GM18907 (cell line): Measurements from ENCODE around the gene SEC14L1.
A peak's percentile ranks its signal among the peaks of the same experiment; 100 is the strongest.
"Not testable (repeated sequence)": the region's sequence is repeated elsewhere in the genome, so short reads cannot be mapped to it uniquely, and the experiment has no call there.

Experiments
- ATAC-seq: cut with Tn5 transposase; IDR thresholded peaks from one replicate; pipeline ENCODE4 v1.9.1; 2021; ENCODE audit warnings: mild to moderate bottlenecking, moderate library complexity; ENCODE audit not compliant: unreplicated experiment

SEC14L1 gene

DNA sequence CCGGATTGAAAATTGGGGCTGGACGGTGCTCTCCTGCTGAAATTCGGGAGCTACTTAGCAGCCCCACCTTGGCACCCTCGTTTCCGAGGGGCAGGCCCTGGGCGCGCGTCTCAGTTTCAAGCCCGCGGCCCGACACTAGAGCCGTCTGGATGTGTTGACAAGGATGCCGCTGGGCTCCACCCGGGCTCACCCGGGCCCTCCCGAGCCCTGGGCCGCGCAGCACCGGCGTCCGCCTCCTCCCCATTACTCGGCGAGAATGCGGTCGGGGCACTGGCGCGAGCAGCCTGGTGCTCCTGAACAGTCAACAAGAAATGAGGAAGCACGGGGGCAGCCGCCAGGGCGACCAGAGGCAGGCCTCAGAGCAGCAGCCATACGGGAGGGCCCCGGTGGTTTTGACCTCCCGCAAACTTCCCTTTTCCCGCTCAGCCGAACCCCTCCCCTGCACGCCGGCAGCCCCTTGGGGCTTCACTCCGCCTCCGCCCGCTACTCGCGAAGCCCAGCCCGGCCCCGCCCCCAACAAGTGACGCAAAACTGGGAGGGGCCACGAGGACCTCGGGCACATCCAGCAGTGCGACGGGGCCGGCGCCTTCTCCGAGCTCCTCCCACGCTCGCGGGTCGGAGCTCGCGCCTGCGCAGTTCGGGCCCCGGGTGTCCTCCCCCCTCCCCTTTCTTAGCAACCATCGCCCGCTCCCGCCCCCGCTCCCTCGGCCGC lies 447 bp upstream of the SEC14L1 start:
- peak; percentile 82 for ATAC-seq

DNA sequence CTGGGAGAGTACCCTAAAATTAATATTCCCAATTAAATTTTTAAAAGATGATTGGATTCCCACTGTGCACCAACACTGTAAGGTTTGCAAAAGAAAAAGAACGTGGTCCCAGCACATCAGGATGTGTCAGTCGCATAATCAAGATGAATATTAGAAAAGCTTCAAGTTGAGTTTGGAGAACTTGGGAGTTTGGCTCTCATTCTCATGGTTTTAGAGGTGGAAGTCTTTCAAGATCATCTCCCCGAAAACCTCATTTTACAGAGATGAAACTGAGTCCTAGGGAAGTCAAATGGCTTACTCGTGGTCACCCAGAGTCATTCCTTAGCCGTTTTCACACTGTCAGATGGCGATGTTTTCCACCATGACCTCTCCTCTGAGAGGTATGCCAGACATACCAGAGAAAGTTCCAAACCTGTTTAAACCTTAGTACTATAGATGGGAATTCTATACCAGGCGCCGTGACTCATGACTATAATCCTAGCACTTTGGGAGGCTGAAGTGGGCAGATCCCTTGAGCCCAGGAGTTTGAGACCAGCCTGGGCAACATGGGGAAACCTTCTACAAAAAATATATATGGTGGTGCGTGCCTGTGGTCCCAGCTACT lies 1.2 kb downstream of the SEC14L1 start:
- ATAC-seq: no peak

DNA sequence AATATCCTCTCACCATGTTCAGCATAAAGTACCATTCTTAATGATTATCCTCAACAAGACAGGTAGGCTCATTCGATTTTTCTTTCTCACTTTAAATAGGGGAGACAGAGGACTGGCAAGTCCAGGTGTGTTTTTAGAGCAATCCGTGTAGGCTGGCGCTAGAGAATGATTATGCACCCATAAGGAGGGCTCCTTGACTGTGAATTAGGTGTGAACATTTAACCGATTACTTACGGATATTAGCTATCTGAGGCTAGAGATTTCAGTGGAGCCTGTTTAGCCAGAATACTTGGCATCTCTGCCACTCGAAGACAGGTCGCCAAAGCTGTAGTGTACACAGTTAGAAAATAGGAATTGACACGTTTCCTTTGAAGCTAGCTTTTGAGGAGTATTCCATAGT lies 1.9 kb downstream of the SEC14L1 start:
- no peak for ATAC-seq

DNA sequence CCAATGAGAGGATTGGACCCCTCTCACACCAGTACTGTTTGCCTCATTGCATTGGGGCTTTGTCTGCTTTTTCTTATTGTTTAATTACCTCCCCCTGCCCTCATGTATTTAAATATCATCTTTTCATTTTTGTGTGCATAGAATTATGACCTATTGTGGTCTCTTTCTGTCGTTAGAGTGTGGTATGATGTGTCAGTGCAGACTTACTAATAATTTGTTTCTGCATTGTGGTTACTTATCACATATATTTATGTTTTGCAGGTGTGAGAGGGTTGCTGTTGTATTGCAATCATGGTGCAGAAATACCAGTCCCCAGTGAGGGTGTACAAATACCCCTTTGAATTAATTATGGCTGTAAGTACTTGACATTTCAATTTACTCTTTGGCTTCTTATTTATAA lies 2.5 kb downstream of the SEC14L1 start:
- ATAC-seq: no peak

DNA sequence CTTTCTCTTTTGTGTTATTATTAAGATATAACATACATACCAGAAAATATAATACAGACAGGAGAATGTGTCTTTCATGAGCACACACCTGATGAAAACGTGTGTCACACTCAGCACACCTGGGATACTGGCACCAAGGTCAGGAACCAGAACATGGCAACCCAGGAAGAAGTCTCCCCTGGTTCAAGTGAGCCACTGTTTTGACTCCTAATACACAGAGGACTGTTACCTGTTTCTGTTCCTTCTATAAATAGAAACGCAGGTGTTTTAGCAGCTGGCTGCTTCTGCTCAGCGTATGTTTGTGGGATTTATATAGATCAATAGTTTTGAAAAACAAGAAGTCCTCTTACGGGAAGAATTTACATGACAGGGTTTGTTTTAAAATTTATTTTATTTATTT lies 3.5 kb downstream of the SEC14L1 start:
- ATAC-seq: no peak

DNA sequence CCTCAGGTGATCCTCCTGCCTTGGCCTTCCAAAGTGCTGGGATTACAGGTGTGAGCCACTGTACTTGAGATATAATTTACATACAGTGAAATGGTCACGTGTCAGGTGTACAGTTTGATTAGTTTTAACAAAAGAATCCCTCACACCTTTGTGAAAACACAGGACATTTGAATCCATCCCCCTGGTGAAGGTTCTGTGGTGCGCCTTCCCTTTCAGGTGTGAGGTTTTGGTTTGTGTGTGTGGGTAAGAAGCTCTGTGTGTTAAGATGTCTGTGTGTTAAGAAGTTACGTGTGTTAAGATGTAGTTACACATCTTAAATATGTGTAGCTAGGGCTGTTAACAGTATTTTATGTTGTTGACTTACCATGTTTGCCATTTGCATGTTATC lies 4.4 kb downstream of the SEC14L1 start:
- no peak for ATAC-seq

DNA sequence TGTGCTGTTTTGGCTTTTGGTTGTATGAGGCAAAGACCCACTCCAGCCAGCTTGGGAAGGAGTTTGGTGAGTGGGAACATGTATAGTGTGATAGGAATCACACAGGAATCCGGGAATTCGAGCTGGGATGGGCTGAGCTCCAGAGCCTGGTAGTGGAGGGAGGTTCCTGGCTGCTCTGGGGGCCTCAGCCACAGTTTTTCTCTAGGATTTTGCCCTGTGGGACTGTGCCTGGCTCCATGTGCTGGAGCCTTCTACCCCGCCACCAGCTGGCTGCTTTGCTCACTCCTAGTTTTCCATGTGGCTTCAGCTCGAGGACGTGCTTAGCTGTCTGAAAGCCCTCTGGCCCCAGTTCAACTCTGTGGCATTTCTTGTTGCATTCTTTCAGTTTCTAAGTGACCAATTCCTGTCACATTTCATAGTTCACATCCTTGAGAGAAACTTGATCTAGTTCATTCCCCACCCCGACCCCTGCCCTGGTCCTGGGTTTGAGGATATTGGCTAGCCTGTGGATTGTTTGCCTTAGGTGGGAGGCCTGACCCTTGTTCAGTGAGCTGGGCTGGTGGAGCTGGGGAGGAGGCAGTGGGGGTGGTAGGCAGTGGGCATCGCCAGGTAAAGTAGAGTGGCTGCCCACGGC lies 5.0 kb downstream of the SEC14L1 start:
- no peak for ATAC-seq

DNA sequence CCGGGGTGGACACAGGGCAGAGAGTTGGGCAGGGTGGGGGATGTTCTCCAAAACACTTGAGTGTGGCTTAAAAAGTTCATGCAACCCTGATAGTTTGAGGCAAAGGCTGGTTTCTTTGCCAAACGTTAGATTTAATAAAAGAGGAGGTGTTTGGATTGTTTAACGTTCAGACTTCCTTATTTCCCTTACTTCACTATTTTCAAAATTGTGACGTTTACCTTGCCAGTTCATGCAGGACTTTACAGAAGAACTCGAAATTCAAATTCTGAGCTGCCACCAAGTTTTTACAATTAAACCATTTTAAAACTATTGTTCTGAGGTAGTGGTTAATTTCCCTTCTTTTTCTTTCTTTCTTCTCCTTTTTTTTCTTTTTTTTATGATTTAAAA lies 5.5 kb downstream of the SEC14L1 start:
- no peak for ATAC-seq

DNA sequence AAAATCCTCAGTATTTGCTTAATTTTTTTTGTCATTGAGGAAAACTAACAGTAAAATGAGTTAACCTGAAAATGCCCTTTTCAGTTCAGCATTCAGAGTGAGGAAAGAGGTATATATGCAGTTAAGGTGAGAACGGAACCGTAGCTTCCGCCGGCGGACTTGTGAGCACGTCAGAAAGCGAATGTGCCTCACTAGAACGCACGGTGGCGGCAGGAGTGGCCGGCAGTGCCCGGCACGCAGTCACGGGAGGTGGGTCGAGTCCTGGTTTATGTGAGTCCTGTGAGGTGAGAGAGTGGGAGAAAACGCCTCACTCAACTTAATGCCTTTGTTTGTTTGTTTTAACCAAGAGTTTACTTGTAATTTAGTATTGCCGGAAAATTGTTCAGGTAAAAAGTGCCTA lies 6.1 kb downstream of the SEC14L1 start:
- ATAC-seq: no peak

DNA sequence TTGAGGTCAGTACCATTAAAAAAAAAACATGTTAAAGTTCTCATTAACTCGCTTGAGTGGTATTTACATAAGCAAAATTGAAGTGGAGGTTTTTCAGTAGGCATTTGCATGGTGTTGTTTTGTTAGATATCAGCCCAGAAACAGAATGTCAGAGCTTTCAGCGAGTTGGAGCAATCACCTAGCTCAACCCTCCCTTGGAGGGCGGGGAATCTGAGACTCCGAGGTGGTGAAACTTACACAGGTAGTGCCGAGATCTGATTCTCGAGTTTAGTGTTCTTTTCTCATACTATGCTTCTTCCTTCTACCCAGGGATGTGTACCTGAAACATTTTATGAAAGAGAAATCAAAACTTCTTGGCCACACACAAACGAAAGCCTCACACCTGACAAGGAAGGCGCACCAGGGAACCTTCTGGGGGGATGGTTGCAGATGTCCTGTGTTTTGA lies 6.6 kb downstream of the SEC14L1 start:
- ATAC-seq: peak; percentile 41

DNA sequence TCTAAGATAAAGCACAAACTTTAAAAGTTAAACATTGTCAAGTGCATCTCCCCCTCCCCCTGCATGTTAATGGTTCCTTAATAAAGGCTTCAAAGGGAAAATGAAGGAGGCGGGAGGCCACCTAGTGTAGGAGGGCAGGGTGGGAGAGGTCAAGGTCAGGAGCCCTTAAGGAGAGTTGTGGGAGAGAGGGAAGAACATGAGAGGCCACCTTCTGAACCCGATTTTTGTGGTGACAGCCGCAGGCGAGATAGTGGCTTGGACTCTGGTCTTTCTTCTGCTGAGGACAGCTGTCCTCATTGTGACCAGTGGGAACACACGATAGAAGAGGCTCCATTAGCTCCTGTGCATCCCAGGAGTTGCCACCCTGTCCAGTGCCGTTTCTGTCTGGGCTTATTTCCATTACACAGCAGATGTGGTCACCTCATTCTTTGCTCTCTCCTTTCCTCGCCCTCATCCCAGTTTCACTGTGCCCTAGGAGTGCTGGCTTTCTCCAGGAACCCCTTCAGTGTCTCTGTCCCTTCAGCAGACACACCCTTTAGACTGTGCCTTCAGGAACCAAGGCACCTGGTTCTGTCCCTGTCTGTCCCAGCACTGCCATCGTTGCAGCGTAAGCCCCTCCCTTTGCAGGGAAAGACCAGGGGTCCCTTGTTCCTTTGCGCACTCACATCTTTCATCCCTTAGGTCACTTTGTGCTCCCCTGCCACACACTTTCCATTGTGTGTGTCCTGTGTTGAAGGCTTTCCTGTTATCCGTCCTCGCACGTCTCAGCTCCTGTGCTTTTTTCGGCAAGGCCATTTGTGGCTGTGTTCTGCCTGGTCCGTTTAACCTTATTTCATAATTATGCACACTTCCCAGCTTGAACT lies 7.5 kb downstream of the SEC14L1 start:
- no peak for ATAC-seq

DNA sequence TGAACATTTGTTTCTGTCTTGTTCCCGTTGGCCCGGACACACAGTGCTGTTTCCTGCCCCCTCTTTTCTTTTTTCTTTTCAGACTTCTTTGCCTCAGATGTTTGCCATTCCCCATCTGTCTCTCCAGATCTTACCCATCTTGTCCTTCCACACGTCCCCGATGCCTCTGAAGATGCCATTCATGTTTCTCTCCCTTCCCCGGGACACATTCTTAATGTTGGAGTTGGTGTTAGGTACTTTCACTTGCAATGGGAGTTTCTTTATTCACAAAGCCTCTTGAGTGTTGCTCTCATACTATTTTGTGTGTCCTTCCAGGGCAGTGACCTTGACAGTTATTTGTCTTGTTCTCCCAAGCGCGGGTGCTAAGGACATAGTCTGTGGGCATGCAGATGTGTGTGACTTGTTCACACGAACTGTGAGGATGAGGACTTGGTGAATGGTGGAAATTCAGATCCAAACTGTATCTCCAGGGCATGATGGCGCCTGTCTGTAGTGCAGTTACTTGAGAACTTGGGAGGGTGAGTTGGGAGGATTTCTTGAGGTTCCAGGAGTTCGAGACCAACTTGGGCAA lies 8.3 kb downstream of the SEC14L1 start:
- ATAC-seq: no peak

DNA sequence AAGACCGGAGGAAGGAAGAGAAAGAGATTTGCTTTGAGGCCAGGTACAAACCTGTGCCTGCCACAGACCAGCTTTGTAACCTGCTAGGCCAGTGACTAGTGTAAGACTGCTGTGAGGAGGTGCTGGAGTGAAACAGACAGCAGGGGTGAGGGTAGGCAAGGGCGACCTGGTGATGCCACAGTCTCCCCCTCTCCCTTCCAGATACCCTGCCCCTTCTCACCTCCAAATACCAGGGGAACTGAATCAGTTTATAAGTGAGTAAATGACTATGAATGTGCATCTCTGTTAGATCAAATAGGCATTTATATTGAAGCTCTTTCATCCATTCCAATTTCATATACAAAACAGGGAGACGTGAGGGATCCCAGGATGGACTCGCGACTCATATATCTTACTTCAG lies 9.4 kb downstream of the SEC14L1 start:
- ATAC-seq: no peak

DNA sequence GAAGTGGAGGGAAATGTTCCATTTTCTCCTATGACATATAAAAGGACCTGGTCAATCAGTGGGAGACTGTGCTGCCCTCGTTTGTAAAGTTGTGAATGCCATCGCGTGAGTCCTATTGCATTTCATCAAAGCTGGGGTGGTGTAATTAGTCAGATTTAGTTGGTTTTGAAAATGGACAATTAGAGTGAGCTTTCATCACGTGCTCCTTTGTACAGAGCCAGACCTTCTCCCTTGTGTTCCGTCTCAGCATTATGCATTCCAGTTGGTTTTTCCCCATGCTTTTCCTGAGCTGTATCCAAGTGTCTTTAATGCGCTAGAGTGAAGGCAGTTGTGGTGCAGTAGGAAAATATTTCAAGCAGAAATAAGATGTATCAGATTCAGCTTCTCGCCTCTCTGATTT lies 10.4 kb downstream of the SEC14L1 start:
- no peak for ATAC-seq

DNA sequence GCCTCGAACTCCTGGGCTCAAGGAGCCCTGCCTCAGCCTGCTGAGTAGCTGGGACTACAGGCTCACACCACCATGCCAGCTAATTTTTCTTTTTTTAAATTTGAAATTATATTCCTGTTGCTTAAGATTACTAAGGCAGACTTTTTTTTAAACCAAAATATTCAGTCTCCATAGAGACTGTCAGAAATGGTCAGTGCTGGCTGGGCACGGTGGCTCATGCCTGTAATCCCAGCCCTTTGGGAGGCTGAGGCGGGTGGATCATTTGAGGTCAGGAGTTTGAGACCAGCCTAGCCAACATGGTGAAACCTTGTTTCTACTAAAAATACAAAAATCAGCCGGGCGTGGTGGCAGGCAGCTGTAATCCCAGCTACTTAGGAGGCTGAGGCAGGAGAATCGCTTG lies 11.3 kb downstream of the SEC14L1 start:
- not testable (repeated sequence) for ATAC-seq

DNA sequence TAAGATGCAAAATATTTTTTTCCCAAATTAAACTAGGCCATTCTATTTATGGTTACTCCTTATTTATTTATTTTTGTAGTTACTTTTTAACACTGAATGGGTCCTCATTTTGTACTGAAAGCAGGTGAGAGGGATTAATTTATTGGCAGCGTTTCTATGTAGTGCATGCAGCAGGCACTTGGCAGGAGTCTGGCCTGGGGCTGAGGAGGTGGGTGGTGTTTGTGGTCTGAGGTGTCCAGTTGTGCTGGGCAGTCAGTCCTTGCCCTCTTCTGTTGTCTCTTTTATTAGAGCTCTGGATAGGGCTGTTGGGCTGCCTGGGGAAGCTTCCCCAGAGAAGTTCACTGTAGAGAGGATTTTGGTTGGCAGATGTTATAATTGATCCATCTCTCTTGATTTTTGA lies 12.7 kb downstream of the SEC14L1 start:
- no peak for ATAC-seq

DNA sequence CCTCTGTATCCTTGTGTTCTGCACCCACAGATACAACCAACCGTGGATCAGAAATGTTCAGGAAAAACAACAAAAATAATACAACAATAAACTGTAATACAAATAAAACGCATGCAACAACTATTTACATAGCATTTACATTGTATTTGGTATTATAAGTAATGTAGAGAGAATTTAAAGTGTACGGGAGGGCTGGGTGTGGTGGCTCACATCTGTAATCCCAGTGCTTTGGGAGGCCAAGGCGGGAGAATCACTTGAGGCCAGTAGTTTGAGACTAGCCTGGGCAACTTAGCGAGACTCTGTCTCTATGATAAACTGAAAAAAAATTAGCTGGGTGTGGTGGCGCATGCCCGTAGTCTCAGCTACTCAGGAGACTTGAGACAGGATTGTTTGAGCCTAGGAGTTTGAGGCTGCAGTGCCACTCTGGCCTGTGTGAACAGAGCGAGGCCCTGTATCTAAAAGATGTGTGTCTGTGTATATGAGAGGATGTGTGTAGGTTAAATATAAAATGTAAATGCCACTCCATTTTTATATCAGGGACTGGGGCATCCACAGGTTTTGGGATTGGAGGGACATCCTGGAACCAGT lies 13.3 kb downstream of the SEC14L1 start:
- no peak for ATAC-seq

DNA sequence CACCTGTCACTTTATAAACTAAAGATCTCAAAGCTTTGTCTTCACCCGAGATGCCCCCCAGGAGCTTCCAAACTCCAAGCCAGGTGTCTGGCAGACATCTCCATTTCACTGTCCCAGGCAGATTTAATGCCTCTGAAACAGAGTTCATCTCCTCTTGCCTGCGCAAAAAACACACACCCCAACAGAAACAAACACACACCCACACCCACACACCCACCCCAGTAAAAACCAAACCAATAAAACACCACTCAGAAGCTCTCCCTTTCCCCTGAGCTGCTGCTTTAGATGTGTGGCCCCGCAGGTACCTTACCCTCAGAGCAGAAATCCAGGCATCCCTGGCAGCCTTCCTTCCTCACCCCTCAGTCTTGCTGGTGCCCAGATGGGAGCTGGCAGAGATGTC lies 14.4 kb downstream of the SEC14L1 start:
- no peak for ATAC-seq

DNA sequence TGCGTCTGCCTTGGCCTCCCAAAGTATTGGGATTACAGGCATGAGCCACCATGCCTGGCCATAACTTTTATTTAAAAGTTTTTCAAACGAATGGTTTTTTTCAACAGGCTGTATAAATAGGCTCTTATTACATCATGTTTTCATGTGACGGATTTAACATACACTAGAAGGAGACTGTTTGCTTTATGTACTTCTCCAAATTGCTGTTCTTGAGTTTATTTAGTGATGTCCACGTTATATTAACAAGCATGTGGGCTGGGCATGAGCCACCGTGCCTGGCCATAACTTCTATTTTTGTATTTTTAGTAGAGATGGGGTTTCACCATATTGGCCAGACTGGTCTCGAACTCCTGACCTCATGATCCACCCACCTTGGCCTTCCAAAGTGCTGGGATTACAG lies 17.0 kb downstream of the SEC14L1 start:
- ATAC-seq: not testable (repeated sequence)

DNA sequence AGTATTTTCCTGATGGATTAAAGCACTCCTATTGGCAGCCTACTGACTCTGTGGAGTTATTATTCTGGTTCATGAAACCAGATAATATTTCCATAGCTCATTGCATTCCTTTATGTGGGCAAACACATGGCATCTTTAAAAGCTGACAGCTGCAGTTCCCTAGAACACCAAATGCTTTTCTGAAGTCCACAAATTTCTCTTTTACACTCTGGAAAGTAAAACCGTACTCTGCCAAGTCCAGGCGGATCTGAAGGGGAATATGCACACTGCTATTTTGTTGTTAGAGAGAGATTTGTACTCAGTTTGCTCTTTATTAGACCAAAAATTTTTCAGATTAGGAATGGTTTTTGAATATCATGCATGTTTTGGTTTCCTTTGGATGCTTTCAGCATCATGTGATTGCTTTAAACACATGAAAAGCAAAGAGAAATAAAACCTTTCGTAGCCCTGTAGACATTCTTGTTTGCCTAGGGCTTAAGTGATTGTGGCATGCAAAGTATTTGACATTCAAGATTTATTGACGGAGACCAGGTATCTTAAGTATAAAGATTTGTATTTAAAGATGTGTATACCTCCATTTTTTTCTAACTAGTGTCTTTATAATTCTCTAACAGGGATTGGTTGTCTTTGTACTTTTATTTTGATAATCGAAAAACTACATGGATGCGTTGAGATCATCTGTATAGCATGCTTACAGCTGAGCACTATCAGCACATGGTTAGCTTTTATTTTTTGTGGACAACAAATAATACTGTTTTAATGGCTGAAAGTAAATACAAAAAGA lies 19.5 kb downstream of the SEC14L1 start:
- no peak for ATAC-seq
